Measurements from ENCODE around the gene ACAD9.
"Not testable (repeated sequence)": the region's sequence is repeated elsewhere in the genome, so short reads cannot be mapped to it uniquely, and the experiment has no call there.

ACAD9 gene

DNA sequence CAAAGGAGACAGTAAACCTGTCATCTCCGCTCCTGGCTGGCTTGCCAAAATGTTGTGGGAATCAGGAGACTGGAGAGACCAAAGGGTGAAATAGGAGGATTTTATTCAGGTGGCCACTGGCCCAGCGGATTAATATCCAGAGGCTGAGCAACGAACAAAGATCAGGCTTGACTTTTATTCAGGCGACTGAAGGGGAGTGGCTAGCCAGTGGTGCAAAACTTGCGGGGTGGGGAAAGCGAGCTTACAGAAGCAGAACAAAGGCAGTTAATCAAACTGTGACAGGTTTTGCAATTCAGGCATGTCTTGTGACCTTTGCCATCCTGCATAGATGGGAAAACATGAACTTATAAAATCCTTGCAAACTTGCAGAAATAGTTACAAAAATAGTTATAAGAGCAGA, 19.8 kb upstream of the ACAD9 start:
- Histone ChIP-seq H3K36me3 (ENCODE audit: control insufficient read depth, insufficient read depth, low read length) (no peaks in the 10 kb centered on the region), H3K4me3 (ENCODE audit: insufficient read depth, low read depth, low read length, poor library complexity, severe bottlenecking) (no peak overlapping the region), H3K9me3 (ENCODE audit: control insufficient read depth, low read length) (peaks cover 10% of the 10 kb centered on the region), H3K4me1 (ENCODE audit: control insufficient read depth, insufficient read depth, low read length, poor library complexity, severe bottlenecking) (no peaks in the 10 kb centered on the region), H3K27me3 (replicated peaks; ENCODE audit: control insufficient read depth, insufficient read depth, low read length, poor library complexity, severe bottlenecking) (no peaks in the 10 kb centered on the region), H3K27ac (ENCODE audit: insufficient read depth, low read length, poor library complexity, severe bottlenecking) (no peak overlapping the region)
- DNase-seq: no peak

- no peak overlapping the region for H3K27ac ChIP-seq (ENCODE audit: insufficient read depth, low read length, poor library complexity, severe bottlenecking)
- peaks cover 10% of the 10 kb centered on the region for H3K9me3 ChIP-seq (ENCODE audit: control insufficient read depth, low read length)
- H3K4me3 ChIP-seq (ENCODE audit: insufficient read depth, low read depth, low read length, poor library complexity, severe bottlenecking): no peak overlapping the region
- no peak for DNase-seq
- H3K27me3 ChIP-seq (replicated peaks; ENCODE audit: control insufficient read depth, insufficient read depth, low read length, poor library complexity, severe bottlenecking): no peaks in the 10 kb centered on the region
- H3K36me3 ChIP-seq (ENCODE audit: control insufficient read depth, insufficient read depth, low read length): no peaks in the 10 kb centered on the region
- H3K4me1 ChIP-seq (ENCODE audit: control insufficient read depth, insufficient read depth, low read length, poor library complexity, severe bottlenecking): no peaks in the 10 kb centered on the region
These were observed 17.9 kb upstream of the ACAD9 start for GRCh38 chr3:128861491-128861890.

DNA sequence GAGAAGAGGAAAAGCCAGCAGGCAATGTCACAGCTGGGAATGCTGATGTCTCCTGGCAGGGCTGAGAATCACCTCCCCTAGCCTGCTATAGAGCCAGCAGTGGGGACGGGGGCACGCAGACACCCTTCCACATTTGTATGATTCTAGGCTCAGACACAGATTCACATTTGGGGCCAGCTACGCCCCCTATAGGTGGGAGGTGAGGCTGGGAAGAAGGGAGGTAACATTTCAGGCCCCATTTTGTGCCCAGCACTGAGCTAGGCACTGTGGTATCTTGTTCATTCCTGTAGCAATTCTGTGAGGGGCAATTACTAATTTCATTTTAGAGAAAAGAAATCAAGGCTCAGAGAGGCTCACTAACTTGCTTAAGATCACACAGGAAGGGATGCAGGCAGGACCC, 15.9 kb upstream of the ACAD9 start:
- Histone ChIP-seq H3K9me3 (ENCODE audit: control insufficient read depth, low read length) (peaks cover 10% of the 10 kb centered on the region), H3K27me3 (replicated peaks; ENCODE audit: control insufficient read depth, insufficient read depth, low read length, poor library complexity, severe bottlenecking) (no peaks in the 10 kb centered on the region), H3K4me1 (ENCODE audit: control insufficient read depth, insufficient read depth, low read length, poor library complexity, severe bottlenecking) (no peaks in the 10 kb centered on the region), H3K4me3 (ENCODE audit: insufficient read depth, low read depth, low read length, poor library complexity, severe bottlenecking) (no peak overlapping the region), H3K27ac (ENCODE audit: insufficient read depth, low read length, poor library complexity, severe bottlenecking) (no peak overlapping the region), H3K36me3 (ENCODE audit: control insufficient read depth, insufficient read depth, low read length) (no peaks in the 10 kb centered on the region)
- no peak for DNase-seq

DNA sequence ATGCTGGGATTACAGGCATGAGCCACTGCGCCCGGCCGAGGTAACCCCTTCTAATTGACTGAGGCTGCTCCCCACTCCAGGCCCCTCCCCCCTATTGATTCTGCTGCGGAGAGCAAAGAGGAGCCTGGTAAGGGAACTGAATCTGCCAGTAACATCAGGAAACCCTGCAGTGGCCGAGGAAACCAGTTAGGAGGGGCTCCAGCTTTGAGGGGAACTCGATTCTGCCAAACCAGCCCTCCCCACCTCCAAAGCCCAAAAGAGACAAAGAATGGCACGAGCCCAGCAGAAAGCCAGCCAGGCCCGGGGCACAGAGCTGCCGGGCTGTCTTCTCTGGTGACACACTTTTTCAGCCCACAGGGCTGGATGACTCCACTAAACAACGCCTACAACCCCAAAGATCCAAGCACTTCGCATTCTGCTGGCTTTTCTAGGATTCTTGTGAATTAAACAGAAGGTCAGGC, 15.0 kb upstream of the ACAD9 start:
- Histone ChIP-seq H3K4me1 (ENCODE audit: control insufficient read depth, insufficient read depth, low read length, poor library complexity, severe bottlenecking) (no peaks in the 10 kb centered on the region), H3K27ac (ENCODE audit: insufficient read depth, low read length, poor library complexity, severe bottlenecking) (no peak overlapping the region), H3K27me3 (replicated peaks; ENCODE audit: control insufficient read depth, insufficient read depth, low read length, poor library complexity, severe bottlenecking) (no peaks in the 10 kb centered on the region), H3K9me3 (ENCODE audit: control insufficient read depth, low read length) (peaks cover 4% of the 10 kb centered on the region), H3K36me3 (ENCODE audit: control insufficient read depth, insufficient read depth, low read length) (no peaks in the 10 kb centered on the region), H3K4me3 (ENCODE audit: insufficient read depth, low read depth, low read length, poor library complexity, severe bottlenecking) (no peak overlapping the region)
- DNase-seq: no peak

DNA sequence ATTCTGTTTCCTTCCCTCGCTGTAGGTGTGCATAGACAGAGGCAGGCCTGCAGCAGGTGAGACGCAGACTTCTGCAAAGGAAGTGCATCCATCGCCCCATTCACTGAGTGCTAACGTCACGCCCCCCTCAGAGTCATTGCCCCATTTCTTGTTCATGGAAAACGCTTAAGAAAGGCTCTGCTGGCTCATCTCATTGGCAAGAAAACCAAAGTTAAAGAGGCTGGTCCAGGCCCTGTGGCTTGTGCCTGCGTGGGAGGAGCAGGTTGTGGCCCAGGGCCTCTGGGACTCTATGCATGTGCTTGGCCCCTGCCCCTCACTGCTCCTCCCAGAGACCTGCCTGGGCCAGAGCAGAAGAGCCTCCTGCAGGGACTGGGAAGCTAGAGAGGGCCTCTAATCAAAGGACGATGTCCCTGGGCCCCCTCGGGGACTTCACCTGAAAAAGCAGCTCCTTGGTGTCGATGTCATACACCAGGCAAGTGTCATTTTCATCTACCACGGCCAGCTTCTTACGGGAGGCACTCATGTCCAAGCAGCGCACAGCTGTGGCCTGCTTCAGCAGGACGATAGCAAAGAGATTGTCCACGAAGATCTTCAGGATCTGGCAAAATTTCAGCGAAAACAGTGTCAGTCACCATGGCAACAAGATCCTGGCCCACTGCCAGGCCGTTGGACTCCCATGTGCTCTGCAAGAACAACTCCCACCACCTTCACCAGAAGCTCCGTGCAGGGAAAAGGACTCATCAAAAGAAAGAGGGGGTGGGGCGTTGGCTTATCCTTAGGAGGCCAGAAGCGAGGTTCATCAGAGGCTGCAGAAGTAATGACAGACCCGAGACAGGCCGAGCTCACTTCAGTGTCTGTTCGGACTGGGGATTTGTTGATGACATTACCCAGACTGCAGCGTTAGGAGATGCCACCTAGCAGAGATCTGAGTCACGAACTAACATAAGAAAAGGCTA, 14.3 kb upstream of the ACAD9 start:
- not testable (repeated sequence) for H3K4me1 ChIP-seq (ENCODE audit: control insufficient read depth, insufficient read depth, low read length, poor library complexity, severe bottlenecking); H3K27me3 ChIP-seq (replicated peaks; ENCODE audit: control insufficient read depth, insufficient read depth, low read length, poor library complexity, severe bottlenecking); H3K27ac ChIP-seq (ENCODE audit: insufficient read depth, low read length, poor library complexity, severe bottlenecking); H3K36me3 ChIP-seq (ENCODE audit: control insufficient read depth, insufficient read depth, low read length); H3K9me3 ChIP-seq (ENCODE audit: control insufficient read depth, low read length); DNase-seq; H3K4me3 ChIP-seq (ENCODE audit: insufficient read depth, low read depth, low read length, poor library complexity, severe bottlenecking)

DNA sequence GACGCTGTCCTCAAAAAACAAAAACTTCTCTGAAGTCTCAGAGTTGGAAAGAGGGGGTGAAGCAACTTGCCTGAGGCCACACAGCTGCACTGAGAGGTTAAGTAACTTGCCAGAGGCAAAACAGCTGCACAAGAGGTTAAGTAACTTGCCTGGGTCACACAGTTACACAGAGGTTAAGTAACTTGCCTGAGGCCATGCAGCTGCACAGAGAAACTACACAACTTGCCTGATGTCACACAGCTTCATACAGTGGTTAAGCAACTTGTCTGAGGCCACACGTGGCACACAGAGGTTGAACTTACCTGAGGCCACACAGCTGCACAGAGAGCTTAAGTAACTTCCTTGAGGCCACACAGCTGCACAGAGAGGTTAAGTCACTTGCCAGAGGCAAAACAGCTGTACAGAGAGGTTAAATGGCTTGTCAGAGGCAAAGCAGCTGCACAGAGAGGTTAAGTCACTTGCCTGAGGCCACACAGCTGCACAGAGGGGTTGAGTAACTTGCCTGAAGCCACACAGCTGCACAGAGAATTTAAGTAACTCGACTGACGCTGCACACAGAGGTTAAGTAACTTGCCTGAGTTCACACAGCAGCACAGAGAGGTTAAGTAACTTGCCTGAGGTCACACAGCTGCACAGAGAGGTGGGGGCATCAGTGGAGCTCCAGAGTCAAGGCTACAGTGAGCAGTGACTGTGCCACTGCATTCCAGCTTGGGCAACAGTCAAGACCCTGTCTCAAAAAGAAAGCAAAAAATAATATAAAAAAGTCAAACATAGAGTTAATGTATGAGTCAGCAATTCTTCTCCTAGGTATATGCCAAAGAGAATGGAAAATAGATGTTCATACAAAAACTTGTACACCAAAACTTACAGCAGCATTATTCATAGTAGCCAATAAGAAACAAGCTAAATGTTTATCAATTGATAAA, 12.0 kb upstream of the ACAD9 start:
- Histone ChIP-seq H3K4me3 (ENCODE audit: insufficient read depth, low read depth, low read length, poor library complexity, severe bottlenecking) (no peak overlapping the region), H3K27me3 (replicated peaks; ENCODE audit: control insufficient read depth, insufficient read depth, low read length, poor library complexity, severe bottlenecking) (no peaks in the 10 kb centered on the region), H3K27ac (ENCODE audit: insufficient read depth, low read length, poor library complexity, severe bottlenecking) (no peak overlapping the region), H3K9me3 (ENCODE audit: control insufficient read depth, low read length) (no peaks in the 10 kb centered on the region), H3K4me1 (ENCODE audit: control insufficient read depth, insufficient read depth, low read length, poor library complexity, severe bottlenecking) (no peaks in the 10 kb centered on the region), H3K36me3 (ENCODE audit: control insufficient read depth, insufficient read depth, low read length) (no peaks in the 10 kb centered on the region)
- DNase-seq: no peak

- H3K27me3 ChIP-seq (replicated peaks; ENCODE audit: control insufficient read depth, insufficient read depth, low read length, poor library complexity, severe bottlenecking): no peaks in the 10 kb centered on the region
- no peaks in the 10 kb centered on the region for H3K9me3 ChIP-seq (ENCODE audit: control insufficient read depth, low read length)
- H3K4me3 ChIP-seq (ENCODE audit: insufficient read depth, low read depth, low read length, poor library complexity, severe bottlenecking): no peak overlapping the region
- peaks cover 3% of the 10 kb centered on the region for H3K4me1 ChIP-seq (ENCODE audit: control insufficient read depth, insufficient read depth, low read length, poor library complexity, severe bottlenecking)
- no peak overlapping the region for H3K27ac ChIP-seq (ENCODE audit: insufficient read depth, low read length, poor library complexity, severe bottlenecking)
- no peaks in the 10 kb centered on the region for H3K36me3 ChIP-seq (ENCODE audit: control insufficient read depth, insufficient read depth, low read length)
- DNase-seq: no peak
These were observed 9.1 kb upstream of the ACAD9 start for GRCh38 chr3:128870347-128870746.

DNA sequence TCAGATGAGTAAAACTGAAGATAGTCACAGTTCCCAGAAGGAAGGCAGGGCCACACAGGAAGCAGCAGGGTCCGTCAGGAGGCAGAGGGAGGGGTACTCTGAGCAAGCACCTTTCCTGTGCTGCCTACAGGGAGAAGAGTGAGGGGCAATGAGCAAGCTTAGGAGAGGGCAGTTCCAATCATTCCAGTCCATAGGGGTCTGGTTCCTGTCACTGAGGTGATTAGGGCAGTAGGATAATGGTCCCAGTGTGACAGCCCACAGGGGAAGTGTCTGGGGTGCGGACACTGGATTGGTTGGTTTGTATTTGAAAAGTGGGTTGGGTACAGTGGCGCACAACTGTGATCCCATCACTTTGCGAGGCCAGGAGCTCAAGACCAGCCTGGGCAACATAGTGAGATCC, 7.1 kb upstream of the ACAD9 start:
- Histone ChIP-seq H3K27ac (ENCODE audit: insufficient read depth, low read length, poor library complexity, severe bottlenecking) (no peak overlapping the region), H3K27me3 (replicated peaks; ENCODE audit: control insufficient read depth, insufficient read depth, low read length, poor library complexity, severe bottlenecking) (no peaks in the 10 kb centered on the region), H3K4me3 (ENCODE audit: insufficient read depth, low read depth, low read length, poor library complexity, severe bottlenecking) (no peak overlapping the region), H3K36me3 (ENCODE audit: control insufficient read depth, insufficient read depth, low read length) (no peaks in the 10 kb centered on the region), H3K4me1 (ENCODE audit: control insufficient read depth, insufficient read depth, low read length, poor library complexity, severe bottlenecking) (peaks cover 9% of the 10 kb centered on the region), H3K9me3 (ENCODE audit: control insufficient read depth, low read length) (no peaks in the 10 kb centered on the region)
- no peak for DNase-seq

GRCh38 chr3:128872744-128873143, 6.7 kb upstream of the ACAD9 start:
- H3K36me3 ChIP-seq (ENCODE audit: control insufficient read depth, insufficient read depth, low read length): no peaks in the 10 kb centered on the region
- DNase-seq: no peak
- peaks cover 10% of the 10 kb centered on the region for H3K4me1 ChIP-seq (ENCODE audit: control insufficient read depth, insufficient read depth, low read length, poor library complexity, severe bottlenecking)
- H3K27ac ChIP-seq (ENCODE audit: insufficient read depth, low read length, poor library complexity, severe bottlenecking): no peak overlapping the region
- H3K27me3 ChIP-seq (replicated peaks; ENCODE audit: control insufficient read depth, insufficient read depth, low read length, poor library complexity, severe bottlenecking): no peaks in the 10 kb centered on the region
- H3K9me3 ChIP-seq (ENCODE audit: control insufficient read depth, low read length): no peaks in the 10 kb centered on the region
- no peak overlapping the region for H3K4me3 ChIP-seq (ENCODE audit: insufficient read depth, low read depth, low read length, poor library complexity, severe bottlenecking)

Data from effector memory CD4-positive, alpha-beta T cell (primary cell).